ENCODE results near the gene ESPNL.

ESPNL gene

DNA sequence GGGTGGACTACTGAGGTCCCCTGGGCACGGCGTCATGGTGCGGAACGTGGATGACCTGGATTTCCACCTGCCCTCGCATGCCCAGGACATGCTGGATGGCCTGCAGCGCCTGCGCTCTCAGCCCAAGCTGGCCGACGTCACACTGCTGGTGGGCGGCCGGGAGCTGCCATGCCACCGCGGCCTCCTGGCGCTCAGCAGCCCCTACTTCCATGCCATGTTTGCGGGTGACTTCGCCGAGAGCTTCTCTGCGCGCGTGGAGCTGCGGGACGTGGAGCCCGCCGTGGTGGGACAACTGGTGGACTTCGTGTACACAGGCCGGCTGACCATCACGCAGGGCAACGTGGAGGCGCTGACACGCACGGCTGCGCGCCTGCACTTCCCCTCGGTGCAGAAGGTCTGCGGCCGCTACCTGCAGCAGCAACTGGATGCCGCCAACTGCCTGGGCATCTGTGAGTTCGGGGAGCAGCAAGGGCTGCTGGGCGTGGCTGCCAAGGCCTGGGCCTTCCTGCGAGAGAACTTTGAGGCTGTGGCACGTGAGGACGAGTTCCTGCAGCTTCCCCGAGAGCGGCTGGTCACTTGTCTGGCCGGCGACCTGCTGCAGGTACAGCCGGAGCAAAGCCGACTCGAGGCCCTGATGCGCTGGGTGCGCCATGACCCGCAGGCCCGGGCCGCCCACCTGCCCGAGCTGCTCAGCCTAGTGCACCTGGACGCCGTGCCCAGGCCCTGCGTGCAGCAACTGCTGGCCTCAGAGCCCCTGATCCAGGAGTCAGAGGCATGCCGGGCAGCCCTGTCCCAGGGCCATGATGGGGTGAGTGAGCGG lies 40.8 kb downstream of the ESPNL start:
- no peak for DNase-seq (ENCODE audit: low spot score)

DNA sequence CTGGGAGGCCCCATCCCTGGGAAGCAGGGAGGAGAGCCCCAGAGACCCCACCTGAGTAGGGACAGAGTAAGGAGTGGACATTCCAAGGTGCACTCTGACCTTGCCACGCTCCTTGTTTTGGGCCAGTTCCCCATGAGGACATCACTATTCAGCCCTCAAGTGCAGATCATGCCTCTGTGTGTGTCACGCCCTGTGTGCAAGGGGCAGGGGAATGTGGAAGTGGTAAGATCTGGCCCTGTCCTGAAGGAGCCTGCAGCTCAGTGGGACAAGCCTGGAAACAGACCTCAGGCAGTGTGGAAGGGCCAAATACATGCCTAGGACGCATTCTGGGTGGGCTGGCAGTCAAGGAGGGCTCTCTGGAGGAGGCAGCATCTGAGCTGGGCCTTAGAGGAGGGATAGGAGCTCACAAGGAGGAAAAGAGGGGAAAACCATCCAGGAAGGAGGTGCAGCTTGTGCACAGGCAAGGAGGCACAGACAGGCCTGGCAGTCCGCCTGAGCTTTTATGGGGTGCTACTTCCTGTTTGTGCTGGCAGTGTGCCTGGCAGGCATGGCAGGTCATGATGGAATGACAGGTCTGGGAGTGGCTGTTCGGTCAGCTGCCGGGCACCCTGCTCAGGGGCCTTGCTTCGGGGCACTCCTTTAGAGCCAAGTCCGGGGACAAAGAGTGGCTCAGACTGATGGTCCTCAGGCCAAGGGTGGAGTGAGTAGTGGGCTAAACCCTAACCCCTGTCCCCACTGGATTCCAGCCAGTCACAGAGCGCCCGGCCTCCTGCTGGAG lies 41.6 kb downstream of the ESPNL start:
- DNase-seq (ENCODE audit: low spot score): no peak

DNA sequence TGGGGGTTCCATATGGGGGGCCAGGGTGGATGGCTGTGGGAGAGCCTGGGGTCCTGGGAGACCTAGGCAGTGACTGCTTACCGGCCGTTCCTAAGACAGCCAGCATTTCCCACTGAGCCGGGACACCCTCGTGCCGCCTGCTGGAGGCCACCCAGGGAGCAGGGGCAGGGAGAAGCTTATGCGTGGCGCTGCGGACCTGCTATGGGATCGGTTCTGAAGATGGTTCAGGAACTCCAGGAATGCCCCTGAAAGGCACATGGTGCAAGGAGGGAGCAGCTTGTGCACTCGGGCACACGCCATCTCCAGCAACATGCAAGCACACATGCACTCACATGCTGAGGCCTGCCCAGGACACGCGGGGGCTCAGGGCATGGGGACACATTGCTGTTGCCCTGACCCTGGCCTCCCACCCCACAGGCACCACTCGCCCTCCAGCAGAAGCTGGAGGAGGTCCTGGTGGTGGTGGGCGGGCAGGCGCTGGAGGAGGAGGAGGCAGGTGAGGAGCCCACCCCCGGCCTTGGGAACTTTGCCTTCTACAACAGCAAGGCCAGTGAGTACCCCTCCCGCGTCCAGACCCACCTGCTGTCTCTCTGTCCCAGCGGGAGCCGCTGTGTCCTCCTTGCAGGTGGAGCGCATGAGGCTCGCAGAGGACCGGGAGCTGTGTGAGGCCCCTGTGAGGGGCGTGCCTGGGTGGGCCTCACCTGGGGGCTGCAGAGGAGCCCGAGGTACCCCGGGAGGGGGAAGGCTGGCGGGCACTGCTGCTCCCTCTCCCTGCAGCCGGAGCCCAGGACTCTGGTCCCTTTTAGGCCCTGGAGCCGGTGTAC lies 42.5 kb downstream of the ESPNL start:
- no peak for DNase-seq (ENCODE audit: low spot score)

DNA sequence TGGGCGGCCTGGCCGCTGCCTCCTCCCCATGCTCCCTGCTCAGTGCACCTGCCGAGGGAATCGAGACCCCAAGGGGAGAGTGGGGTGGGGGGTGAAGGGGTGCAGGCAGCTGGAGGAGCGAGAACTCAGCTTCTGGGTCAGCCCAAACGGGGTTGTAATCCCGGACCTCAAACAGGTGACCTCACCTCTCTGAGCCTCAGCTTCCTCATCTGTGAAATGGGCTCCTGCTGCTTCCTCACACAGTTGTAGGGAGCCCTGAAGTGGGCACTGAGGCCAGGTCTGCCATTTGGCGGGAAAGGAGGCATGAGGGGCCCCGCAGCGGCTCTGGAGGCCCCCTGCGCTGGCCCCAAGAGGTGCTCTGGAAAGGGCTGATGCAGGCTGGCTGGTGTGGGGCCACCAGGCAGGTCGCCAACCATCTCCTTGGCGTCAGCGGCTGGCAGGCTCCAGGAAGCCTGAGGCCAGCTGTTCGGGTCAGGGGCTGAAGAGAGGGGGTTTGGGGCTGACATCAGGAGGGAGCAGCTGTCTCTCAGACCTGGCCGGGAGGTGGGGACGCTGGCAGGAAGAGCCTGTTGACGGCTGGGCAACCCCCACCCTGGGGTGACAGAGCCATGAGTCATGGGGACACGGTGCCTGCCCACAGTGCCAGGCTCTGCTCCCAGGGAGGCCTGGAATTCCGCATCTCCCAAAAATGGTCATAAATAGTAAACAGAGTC lies 43.3 kb downstream of the ESPNL start:
- DNase-seq (ENCODE audit: low spot score): no peak

DNA sequence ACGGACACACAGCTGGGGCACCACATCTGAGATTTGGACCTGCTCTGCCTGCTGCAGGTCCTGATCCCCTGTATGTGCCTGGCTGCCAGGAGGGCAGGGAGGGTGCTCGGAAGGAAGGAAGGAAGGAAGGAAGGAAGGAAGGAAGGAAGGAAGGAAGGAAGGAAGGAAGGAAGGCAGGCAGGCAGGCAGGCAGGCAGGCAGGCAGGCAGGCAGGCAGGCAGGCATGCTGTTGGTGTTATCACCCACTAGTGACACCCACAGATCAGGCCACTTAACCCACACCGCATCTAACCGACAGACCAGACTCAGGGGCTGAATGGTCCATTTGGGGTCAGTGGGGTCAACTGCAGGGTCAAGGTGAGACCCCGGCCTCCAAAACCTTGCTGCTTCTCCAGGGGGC lies 44.1 kb downstream of the ESPNL start:
- no peak for DNase-seq (ENCODE audit: low spot score)

DNA sequence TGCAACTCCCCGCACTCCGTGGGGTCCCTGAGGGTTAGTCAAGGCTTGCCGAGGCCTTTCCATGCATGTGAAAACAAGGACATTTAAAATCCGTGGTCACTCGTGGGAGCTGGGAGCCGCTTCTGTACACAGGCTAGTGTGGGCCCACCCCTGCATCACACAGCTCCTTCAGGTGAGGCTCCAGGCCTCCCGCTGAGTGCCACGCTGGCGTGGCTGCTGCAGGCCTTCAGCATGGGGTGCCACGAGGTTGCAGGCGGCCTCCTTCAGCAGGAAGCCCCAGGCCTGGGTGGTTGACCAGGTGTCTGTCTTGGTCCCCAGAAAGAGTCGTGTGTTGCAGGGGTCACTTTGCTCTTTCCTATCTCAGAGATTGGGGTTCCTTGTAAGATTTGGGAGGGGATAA lies 44.9 kb downstream of the ESPNL start:
- DNase-seq (ENCODE audit: low spot score): no peak

DNA sequence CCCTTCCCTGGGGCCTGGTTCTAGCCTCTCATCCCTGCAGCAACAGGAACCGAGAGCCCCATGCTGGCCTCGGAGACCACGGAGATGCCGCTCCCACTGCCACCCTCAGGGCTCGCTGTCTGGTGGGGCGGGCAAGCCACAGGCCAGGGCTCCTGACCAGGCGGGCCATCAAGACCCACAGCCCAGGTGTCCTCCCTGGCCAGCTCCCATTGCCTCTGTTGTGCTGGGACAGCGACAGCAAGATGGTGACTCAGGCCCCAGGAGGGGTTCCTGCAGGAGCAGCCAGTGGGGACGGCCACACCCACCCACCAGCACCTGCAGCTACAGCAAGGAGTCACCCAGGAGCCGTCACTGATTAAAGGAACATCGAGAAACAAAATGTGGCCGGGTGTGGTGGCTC lies 45.7 kb downstream of the ESPNL start:
- no peak for DNase-seq (ENCODE audit: low spot score)

DNA sequence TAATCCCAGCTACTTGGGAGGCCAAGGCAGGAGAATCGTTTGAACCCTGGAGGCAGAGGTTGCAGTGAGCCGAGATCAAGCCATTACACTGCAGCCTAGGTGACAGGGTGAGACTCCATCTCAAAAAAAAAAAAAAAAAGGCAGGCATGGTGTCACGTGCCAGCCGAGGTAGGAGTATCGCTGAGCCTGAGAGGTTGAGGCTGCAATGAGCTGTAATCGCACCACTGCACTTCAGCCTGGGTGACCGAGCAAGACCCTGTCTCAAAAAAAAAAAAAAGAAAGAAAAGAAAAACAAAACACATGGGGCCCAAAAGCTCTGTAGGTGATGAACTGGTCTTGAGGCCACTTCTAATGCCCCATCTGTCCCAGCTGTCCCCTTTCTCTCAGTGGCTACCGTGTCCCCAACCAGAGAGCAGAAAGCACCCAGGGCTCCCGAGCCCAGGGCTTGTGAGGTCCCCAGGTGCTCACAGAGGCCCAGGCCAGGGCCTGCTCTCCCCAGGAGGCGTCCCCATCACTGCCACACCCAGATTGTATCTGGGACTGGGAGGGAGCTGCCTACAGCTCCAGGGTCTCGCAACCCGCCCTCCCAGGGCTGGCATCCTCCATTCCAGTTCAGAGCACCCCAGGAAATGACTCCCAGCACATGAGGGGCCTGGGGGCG lies 46.9 kb downstream of the ESPNL start:
- no peak for DNase-seq (ENCODE audit: low spot score)

DNA sequence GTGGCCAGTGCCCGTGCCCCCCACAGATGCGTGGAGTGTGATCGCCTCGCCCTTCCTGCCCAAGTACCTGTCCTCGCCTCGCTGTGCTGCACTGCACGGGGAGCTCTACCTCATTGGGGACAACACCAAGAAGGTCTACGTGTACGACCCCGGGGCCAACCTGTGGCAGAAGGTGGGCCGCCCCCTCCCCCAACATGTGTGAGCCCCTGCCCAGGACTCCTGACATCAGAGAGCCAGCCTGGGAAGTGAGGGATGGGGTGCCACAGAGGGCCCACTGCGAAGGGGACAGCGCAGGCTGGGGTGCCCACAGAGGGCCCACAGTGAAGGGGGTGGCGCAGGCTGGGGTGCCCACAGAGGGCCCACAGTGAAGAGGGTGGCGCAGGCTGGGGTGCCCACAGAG lies 48.8 kb downstream of the ESPNL start:
- DNase-seq (ENCODE audit: low spot score): no peak

DNA sequence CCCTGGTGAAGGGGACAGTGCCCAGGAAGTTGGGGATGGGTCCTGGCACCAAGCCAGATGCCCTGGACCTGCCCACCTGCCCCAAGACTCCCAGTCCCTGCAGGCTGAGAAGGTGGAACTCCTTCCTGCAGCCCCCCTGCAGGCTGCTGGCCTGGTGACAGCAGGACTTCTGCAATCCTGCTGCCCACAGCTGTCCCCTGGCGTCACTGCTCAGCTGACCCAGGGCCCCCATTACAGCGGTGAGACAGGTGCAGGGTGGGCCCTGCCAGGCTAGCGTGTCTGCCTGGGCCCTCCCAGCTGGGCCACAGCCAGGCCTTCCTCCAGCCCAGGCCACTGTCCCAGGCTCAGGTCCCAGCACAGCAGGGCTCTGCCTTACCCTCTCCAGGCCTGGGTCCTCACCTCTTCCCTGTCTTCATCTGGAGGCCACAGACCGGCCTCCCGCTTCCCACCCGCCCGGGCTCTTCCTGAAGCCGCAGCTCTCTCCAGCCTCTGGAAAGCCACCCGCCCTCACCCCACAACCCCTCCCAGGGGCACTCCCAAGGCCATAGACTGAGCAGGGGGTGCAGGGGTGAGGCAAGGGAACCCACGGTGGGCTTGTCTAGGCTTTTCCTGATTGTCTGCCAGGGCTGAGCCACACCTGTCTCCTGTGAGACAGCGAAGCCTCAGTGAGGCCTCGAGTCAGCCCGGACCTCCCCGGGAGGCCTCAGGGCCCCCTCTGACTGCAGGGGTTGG lies 49.9 kb downstream of the ESPNL start:
- DNase-seq (ENCODE audit: low spot score): no peak

DNA sequence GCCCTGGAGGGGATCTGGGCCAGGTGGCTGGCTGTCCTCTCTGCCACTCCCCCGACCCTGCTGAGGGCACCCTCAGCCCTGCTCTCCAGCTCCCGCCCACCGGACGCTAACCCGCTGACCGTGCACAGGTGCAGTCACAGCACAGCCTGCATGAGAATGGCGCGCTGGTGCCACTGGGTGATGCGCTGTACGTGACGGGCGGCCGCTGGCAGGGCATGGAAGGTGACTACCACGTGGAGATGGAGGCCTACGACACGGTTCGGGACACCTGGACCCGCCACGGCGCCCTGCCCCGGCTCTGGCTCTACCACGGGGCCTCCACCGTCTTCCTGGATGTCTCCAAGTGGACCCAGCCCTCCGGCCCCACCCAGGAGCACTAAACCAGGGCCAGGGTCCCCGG lies 50.5 kb downstream of the ESPNL start:
- DNase-seq (ENCODE audit: low spot score): no peak

DNA sequence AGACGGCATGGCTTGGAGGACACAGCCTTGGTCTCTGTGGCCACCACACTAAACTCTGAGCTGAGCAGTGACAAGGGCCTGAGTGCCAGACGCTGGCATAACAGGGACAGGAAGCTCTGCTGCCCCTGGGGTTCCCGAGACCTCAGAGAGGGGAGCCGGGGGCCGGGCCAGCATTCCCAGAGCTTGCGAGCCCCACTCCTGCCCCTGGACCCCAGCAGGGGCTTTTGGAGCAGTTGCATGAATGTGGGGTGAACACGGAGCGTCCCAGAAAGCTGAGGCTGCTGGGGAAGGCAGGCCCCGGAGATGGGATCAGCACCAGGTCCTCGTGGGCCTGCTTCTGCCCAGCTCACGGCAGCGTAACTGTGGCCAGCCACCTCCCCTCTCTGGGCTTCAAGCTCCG lies 51.1 kb downstream of the ESPNL start:
- no peak for DNase-seq (ENCODE audit: low spot score)

DNA sequence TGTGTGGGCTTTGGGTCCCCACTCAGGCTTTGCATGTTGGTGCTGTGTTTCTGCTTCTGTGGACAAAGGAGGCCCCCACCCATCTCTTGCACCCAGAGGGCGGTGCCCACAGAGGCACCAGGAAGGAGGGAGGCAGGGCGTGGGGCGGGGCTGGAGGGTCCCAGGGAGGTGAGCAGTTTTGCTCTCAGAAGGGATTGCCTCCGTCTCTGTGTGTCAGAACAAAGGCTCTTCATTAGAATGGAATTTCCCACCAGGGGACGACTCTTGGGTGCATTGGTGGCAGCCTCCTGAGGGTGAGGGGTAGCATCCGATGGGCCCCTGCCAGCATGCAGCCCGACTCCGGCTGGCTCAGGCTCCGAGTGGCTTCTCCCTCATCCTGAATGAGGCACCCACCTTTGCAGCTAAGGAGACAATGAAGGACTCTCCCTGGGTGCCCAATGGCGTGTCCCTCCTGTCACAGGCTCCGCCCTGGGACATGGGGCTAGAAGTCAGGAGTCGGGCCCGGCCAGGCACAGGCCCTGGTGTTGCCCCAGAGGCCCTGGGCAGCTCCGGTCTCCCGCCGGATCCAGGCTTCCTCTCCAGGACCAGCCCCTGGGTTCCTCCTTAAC lies 51.6 kb downstream of the ESPNL start:
- DNase-seq (ENCODE audit: low spot score): no peak

DNA sequence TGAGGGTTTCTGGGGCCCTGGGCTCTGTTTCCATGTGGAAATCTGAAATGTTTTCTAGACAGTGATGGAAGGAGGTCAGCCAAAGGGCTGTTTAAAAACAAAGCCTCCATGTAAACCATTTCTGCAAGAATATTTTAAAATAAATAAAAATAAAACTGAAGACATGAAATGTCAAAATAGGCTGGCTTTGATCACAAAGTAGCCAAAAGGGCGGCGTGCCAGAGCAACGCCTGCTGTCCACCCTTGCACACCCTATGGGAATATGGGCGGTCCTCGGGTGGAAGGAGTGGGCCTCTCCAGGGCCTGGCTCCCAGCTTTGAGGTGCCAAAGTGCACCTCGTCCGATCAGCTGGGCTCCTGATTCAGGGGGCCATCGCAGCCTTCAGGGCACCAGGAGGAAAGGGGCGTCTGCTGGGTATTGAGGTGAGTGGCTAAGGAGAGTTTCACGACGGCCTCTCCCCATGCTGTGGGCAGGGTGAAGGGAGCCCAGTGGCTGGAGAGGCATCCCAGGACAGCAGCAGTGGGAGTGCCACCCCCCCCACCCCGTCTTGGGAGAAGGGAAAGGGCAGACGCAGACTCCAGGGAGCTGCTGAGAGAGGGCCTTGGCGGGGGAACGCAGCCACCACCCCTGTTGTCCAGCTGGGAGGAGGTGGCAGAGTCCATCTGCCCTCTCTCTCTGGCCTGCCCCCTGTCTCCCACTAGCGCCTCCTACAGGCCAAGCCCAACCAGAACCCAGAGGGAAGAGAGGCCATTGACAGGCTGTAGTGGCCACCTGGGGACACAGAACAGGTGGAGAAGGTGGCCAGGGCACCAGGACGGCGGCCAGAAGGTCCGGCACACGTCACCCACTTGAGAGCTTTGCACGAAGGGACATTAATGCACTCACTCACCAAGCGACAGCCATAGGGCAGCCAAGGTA lies 52.9 kb downstream of the ESPNL start:
- DNase-seq (ENCODE audit: low spot score): no peak

DNA sequence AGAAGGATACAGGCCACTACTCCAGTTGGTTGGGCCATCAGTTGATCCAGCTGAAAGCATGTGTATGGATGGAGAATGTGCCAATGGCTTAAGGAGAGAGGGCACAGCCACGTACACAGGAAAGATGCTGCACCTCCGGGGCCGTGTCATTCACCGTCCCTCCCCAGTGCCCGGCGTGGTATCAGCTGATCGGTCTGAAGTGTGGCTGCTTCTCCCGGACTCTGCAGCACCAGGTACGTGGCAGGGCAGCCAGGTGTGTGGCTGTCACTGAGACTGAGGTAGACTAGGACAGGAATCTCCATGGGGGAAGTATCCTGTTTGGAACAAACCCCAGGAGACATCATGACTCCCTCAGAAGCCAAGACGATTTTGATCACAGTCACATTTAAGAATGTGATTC lies 54.4 kb downstream of the ESPNL start:
- no peak for DNase-seq (ENCODE audit: low spot score)

DNA sequence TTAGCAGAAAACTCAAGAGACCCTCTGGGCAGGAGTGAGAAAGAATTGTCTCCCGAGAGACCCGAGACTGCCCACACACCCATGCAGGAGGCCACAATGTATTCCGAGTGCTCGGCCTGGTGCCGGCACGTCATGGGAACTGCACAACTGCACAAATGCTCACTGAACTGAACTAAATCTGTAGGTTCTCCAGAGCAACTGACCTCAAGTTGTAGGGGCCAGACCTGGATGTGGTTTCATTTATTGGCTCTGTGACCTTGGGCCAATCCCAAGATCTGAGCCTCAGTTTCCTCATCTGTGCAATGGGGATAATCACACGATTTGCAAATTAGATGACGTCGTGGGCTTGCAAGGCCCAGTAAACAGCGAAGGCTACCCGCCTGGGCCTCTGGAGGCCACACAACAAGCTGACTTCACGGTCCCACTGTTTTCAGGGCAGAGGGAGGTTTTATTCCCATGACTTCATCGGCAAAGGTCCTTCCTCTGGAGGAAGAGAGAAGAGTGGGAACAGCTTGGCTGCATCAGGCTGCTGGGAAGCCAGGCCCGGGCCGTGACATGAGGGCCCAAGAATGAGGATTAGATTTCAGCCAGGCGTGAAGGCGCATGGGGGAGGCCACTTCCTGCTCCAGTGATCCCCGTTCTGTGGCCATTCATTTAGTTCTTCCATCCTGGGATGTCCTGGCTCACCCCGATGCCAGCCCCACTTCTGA lies 55.1 kb downstream of the ESPNL start:
- DNase-seq (ENCODE audit: low spot score): no peak

DNA sequence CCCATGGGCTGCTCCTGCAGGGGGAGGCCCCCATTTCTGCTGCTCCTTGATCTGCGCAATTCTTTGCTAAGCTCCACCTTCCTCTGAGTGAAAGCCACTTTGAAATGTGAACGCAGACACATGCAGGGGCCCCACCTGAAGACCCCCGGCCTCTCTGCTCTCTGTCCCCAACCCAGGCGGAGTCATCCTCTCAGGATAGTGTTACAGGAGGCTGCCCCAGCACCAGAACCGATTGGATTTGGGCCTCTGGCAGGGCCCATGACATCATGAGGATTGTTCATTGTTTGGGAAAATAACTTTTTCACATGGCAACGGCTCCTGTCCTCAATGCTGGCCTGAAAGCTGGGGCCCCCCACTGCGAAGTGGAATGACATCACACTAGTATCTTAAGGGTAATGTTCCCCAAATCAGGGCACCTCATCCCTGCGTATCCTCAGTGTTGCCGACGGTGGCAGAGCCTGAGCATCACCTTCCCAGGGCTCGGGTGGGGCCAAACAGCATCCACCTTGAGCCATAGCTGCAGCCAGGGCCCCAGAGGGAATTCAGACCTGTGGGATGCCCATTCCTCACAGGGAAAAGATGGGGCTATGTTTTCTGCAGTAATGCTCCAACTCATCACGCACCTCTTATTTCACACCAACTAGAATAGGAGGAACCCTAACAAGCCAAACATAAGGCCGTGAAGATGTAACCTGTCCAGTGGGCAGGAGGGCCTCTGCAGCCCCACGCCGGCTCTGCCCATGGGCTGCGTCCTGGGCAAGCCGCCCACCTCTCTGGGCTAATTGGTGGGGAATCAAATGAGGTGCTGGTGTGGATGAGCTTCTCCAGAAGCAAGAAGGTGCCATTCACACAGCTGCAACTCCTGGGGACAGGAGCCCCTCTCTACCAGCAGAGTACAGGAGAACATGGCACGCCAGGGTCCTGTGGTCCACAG lies 55.9 kb downstream of the ESPNL start:
- no peak for DNase-seq (ENCODE audit: low spot score)
